GM12878 (cell line): ENCODE measurements around the gene NEU1. TPM values are rescaled to one million over a fixed set of nuclear protein-coding genes. Genes with fewer than 3 reads are reported as not detected.

Experiments
- BACH1 ChIP-seq: fragments of 450-650 bp; IDR thresholded peaks from 2 replicates; pipeline ENCODE4 v1.6.1; 2017; ENCODE audit warnings: mild to moderate bottlenecking, borderline replicate concordance
- ESRRA ChIP-seq: IDR thresholded peaks from 2 replicates; pipeline ENCODE4 v1.6.1; 2012; ENCODE audit warnings: mild to moderate bottlenecking, low read length, improper control_type of control experiment
- HDGF ChIP-seq: fragments of 450-650 bp; IDR thresholded peaks from 2 replicates; pipeline ENCODE4 v1.6.1; 2016; ENCODE audit warnings: antibody characterized with exemption
- HSF1 ChIP-seq: fragments of 150-350 bp; IDR thresholded peaks from 2 replicates; pipeline ENCODE4 v1.6.1; 2014; ENCODE audit warnings: mild to moderate bottlenecking, low read depth, low read length
- LARP7 ChIP-seq: fragments of 450-650 bp; IDR thresholded peaks from 2 replicates; pipeline ENCODE4 v1.6.1; 2017; ENCODE audit warnings: mild to moderate bottlenecking
- NFXL1 ChIP-seq: fragments of 450-650 bp; IDR thresholded peaks from 2 replicates; pipeline ENCODE4 v1.6.1; 2017; ENCODE audit warnings: antibody characterized with exemption, mild to moderate bottlenecking, borderline replicate concordance
- NKRF ChIP-seq: fragments of 450-650 bp; conservative IDR thresholded peaks from 2 replicates; pipeline ENCODE4 v1.6.1; 2017; ENCODE audit warnings: mild to moderate bottlenecking, moderate library complexity
- NR2C1 ChIP-seq: fragments of 450-650 bp; IDR thresholded peaks from 2 replicates; pipeline ENCODE4 v1.6.1; 2017; ENCODE audit warnings: antibody characterized with exemption, mild to moderate bottlenecking, moderate library complexity
- NR2C2 ChIP-seq: IDR thresholded peaks from 2 replicates; pipeline ENCODE4 v1.6.1; 2011; ENCODE audit warnings: borderline replicate concordance, low read depth; ENCODE audit not compliant: control insufficient read depth, insufficient read length
- PML ChIP-seq: IDR thresholded peaks from 2 replicates; pipeline ENCODE4 v1.6.1; 2012; ENCODE audit warnings: low read length, inconsistent platforms
- POU2F2 ChIP-seq: IDR thresholded peaks from 3 replicates; pipeline ENCODE4 v1.6.1; 2011; ENCODE audit warnings: low read depth, mild to moderate bottlenecking, low read length, borderline replicate concordance
- RUNX3 ChIP-seq: IDR thresholded peaks from 2 replicates; pipeline ENCODE4 v1.6.1; 2012; ENCODE audit warnings: low read length, inconsistent platforms
- SMC3 ChIP-seq: IDR thresholded peaks from 2 replicates; pipeline ENCODE4 v1.6.1; 2011; ENCODE audit warnings: low read length, improper control_type of control experiment, borderline replicate concordance
- SPI1 ChIP-seq: IDR thresholded peaks from 2 replicates; pipeline ENCODE4 v1.6.1; 2011; ENCODE audit warnings: low read depth, mild to moderate bottlenecking, low read length, moderate library complexity, borderline replicate concordance; ENCODE audit not compliant: insufficient read depth
- TAF1 ChIP-seq: IDR thresholded peaks from 2 replicates; pipeline ENCODE4 v1.6.1; 2011; ENCODE audit warnings: mild to moderate bottlenecking, low read depth, low read length, borderline replicate concordance
- TARDBP ChIP-seq: IDR thresholded peaks from 2 replicates; pipeline ENCODE4 v1.6.1; 2016; ENCODE audit warnings: borderline replicate concordance
- WRNIP1 ChIP-seq: IDR thresholded peaks from 2 replicates; pipeline ENCODE4 v1.6.1; 2011; ENCODE audit warnings: low read depth, low read length, improper control_type of control experiment, borderline replicate concordance
- ZNF384 ChIP-seq: IDR thresholded peaks from 2 replicates; pipeline ENCODE4 v1.6.1; 2012; ENCODE audit warnings: low read depth, mild to moderate bottlenecking, low read length, improper control_type of control experiment, borderline replicate concordance
- polyA plus RNA-seq, 11 experiments: library from polyadenylated mRNA; depleted of rRNA in 4 of 11; unstranded in 6 of 11; stranded (reverse) in 5 of 11; fragments of >200 nt; fragmentation: Nextera tagmentation in 4 of 11; fragmentation: Illumina TruSeq in 1 of 11; extraction: Ambion mirVana in 4 of 11; extraction: Trizol in 1 of 11; gene quantifications; 1 replicate in 1 of 11; 2 replicates in 10 of 11; pipeline versions ENCODE4 v1.2.1 to v1.2.3, GENCODE V29; 2011 to 2016; ENCODE audit warnings: inconsistent platforms in 2 of 11, missing spikeins in 2 of 11, low read depth in 1 of 11
- total RNA-seq, 4 experiments: library from RNA; depleted of rRNA in 3 of 4; stranded (reverse); fragments of >200 nt in 3 of 4; fragmentation: Illumina TruSeq in 1 of 4; extraction: Trizol in 1 of 4; gene quantifications; 2 replicates each; pipeline versions ENCODE4 v1.2.1 to v1.2.3, GENCODE V29; 2013 to 2021
- TF ChIP-seq, protein P1 (sequence below): IDR thresholded peaks from 2 replicates; pipeline ENCODE4 v1.6.1; 2012; ENCODE audit warnings: low read depth, low read length, improper control_type of control experiment
- TF ChIP-seq, protein P2 (sequence below): fragments of 450-650 bp; IDR thresholded peaks from 2 replicates; pipeline ENCODE4 v1.6.1; 2018; ENCODE audit warnings: borderline replicate concordance, mild to moderate bottlenecking; ENCODE audit not compliant: partially characterized antibody
- TF ChIP-seq, protein P3 (sequence below): IDR thresholded peaks from 2 replicates; pipeline ENCODE4 v1.6.1; 2011; ENCODE audit warnings: borderline replicate concordance, low read depth, mild to moderate bottlenecking, moderate library complexity, mixed read lengths, low read length; ENCODE audit not compliant: insufficient read depth; ENCODE audit errors: extremely low read length

The NEU1 gene
- total and polyA plus RNA-seq, 10 of the 15 experiments (the other 5 are each of a cell fraction or from before 2014, with no cell fraction given) = 7.2 to 26.9 (median 21.6) TPM

- TF ChIP-seq ZNF384 (no peak), NKRF (peak; percentile 96), POU2F2 (peak; percentile 96), ESRRA (no peak), TARDBP (0 out of 2 replicates have a peak, but pooled peaks have one; percentile 26), HSF1 (no peak), HDGF (peak; percentile 88; the same call in 1 of the 2 replicates), PML (peak; percentile 99), NR2C2 (no peak), BACH1 (peak; percentile 71), NR2C1 (peak; percentile 66), TAF1 (peak; percentile 94), RUNX3 (peak; percentile 54), LARP7 (0 out of 2 replicates have a peak, but pooled peaks have one; percentile 52), NFXL1 (no peak), SPI1 (no peak), SMC3 (0 out of 2 replicates have a peak, but pooled peaks have one; percentile 2), WRNIP1 (no peak)
- TF ChIP-seq, protein P1, sequence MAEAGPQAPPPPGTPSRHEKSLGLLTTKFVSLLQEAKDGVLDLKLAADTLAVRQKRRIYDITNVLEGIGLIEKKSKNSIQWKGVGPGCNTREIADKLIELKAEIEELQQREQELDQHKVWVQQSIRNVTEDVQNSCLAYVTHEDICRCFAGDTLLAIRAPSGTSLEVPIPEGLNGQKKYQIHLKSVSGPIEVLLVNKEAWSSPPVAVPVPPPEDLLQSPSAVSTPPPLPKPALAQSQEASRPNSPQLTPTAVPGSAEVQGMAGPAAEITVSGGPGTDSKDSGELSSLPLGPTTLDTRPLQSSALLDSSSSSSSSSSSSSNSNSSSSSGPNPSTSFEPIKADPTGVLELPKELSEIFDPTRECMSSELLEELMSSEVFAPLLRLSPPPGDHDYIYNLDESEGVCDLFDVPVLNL = peak; percentile 47; the same call in 1 of the 2 replicates
- TF ChIP-seq, protein P2, sequence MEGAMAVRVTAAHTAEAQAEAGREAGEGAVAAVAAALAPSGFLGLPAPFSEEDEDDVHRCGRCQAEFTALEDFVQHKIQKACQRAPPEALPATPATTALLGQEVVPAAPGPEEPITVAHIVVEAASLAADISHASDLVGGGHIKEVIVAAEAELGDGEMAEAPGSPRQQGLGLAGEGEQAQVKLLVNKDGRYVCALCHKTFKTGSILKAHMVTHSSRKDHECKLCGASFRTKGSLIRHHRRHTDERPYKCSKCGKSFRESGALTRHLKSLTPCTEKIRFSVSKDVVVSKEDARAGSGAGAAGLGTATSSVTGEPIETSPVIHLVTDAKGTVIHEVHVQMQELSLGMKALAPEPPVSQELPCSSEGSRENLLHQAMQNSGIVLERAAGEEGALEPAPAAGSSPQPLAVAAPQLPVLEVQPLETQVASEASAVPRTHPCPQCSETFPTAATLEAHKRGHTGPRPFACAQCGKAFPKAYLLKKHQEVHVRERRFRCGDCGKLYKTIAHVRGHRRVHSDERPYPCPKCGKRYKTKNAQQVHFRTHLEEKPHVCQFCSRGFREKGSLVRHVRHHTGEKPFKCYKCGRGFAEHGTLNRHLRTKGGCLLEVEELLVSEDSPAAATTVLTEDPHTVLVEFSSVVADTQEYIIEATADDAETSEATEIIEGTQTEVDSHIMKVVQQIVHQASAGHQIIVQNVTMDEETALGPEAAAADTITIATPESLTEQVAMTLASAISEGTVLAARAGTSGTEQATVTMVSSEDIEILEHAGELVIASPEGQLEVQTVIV = no peak
- TF ChIP-seq, protein P3, sequence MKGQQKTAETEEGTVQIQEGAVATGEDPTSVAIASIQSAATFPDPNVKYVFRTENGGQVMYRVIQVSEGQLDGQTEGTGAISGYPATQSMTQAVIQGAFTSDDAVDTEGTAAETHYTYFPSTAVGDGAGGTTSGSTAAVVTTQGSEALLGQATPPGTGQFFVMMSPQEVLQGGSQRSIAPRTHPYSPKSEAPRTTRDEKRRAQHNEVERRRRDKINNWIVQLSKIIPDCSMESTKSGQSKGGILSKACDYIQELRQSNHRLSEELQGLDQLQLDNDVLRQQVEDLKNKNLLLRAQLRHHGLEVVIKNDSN = no peak
These were observed 28.0 kb downstream of the NEU1 start (continued) for GRCh38 chr6:31834367-31835250.
